ENCODE results near the gene FSTL4. TPM values are rescaled to one million over a fixed set of nuclear protein-coding genes. Genes with fewer than 3 reads are reported as not detected.

The FSTL4 gene
- total RNA-seq, 1 experiment from 2014 or later: not detected

DNA sequence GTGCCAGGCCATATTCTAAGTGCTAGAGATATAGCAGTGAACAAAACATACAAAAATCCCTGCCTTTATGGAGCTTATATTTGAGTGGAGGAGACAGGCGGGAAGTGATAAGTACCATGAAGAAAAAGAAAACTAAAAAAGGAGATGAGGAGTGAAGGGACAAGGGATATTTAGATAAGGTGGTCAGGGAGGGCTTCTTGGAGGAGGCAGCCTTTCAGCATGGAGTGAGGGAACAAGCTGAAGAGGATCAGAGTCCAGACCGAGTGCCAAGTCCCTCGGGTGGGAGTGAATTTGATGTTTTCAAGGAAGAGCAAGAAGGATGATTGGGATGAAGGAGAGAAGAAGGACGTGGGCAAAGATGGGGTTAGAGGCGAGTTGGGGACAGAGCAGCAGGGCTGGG is 190.5 kb downstream of the FSTL4 start:
- Histone ChIP-seq H3K4me1 (replicated peaks; ENCODE audit: insufficient read depth) (no peaks in the 10 kb centered on the region), H4K20me1 (ENCODE audit: insufficient read depth) (no peaks in the 10 kb centered on the region), H3K9me2 (ENCODE audit: insufficient read depth) (no peaks in the 10 kb centered on the region), H3K79me2 (ENCODE audit: low read depth) (no peaks in the 10 kb centered on the region), H3K36me3 (ENCODE audit: low read depth) (no peaks in the 10 kb centered on the region), H3K27ac (no peak overlapping the region), H3K27me3 (ENCODE audit: insufficient read depth, low read depth) (no peaks in the 10 kb centered on the region), H2AFZ (no peak overlapping the region), H3K9me3 (ENCODE audit: insufficient read depth, low read depth) (no peaks in the 10 kb centered on the region), H3K4me3 (no peak overlapping the region), H3K4me2 (no peak overlapping the region), H3F3A (ENCODE audit: insufficient read depth, low read depth) (no peaks in the 10 kb centered on the region)
- POLR2A ChIA-PET (ENCODE audit: unreplicated experiment): no interaction called here
- TF ChIP-seq, protein P1, sequence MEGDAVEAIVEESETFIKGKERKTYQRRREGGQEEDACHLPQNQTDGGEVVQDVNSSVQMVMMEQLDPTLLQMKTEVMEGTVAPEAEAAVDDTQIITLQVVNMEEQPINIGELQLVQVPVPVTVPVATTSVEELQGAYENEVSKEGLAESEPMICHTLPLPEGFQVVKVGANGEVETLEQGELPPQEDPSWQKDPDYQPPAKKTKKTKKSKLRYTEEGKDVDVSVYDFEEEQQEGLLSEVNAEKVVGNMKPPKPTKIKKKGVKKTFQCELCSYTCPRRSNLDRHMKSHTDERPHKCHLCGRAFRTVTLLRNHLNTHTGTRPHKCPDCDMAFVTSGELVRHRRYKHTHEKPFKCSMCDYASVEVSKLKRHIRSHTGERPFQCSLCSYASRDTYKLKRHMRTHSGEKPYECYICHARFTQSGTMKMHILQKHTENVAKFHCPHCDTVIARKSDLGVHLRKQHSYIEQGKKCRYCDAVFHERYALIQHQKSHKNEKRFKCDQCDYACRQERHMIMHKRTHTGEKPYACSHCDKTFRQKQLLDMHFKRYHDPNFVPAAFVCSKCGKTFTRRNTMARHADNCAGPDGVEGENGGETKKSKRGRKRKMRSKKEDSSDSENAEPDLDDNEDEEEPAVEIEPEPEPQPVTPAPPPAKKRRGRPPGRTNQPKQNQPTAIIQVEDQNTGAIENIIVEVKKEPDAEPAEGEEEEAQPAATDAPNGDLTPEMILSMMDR (conservative IDR thresholded peaks at IDR 0.05): no peak
- TF ChIP-seq EZH2 (IDR thresholded peaks at IDR 0.05; ENCODE audit: low read depth): no peak
- intact Hi-C loops (cut with micrococcal nuclease; ENCODE audit: unreplicated experiment): no loop called here
- DNase-seq: no peak
- no TSS peak for BruUV-seq (replicated peaks)
- CTCF ChIA-PET: no interaction called here

DNA sequence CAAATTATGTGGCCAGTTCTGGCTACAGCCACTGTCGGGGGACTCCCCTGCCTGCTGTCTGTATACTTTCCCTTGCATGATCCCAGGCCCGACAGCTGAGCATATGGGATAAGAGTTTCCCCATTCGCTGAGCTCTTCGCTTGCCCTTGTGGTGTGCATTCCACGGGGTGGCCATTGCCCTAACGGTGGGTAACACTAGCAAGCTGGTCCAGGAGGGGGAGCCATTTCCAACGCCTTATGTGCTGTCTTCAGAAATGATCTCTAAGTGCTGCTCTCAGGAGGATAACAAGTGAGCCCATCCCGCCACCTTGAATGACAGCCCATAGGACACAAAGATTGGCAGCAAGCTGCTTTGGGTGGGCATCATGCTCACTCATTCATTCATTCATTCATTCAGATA is 190.9 kb downstream of the FSTL4 start:
- no peaks in the 10 kb centered on the region for H3K27me3 ChIP-seq (ENCODE audit: insufficient read depth, low read depth)
- ChIA-PET CTCF (no interaction called here), POLR2A (ENCODE audit: unreplicated experiment) (no interaction called here)

DNA sequence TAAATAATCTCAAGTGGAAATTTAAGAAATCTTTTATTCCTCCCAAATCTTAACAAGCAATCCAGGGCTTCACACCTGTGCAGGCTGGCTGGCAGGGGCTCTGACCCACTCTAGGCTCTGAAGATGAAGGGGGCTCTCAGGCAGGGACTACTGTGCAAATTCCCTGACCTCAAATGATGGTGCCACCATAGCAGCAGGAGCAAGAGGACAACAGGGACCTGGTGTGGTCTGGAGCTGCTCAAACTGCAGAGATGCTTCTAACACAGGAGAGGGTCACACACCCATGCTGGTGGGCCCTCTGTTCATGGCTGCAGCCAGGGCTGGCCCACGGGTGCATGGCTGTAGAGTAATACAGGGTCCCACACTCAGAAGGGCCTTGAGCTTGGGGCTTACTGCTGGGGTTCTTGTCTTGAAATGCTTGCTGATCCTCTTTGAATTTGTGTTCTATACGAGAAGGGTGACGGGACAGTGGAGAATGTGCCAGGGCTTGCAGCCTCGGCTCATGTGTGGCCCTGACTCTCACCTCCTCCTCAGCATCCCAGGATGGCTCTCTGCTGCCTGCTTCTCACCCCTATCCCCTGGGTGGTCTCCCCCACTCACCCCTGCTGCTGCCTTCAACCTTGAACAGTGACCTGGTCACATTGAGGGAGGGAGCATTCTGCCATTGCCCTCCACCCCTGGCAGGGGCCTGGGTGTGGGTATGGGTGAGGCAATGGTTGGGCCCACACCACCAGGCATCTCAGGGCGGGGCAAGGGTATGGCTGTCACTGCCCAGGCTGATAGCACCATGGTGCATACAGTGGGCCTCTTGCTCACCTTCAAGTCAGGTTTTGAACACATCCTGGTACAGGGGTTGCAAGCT is 191.7 kb downstream of the FSTL4 start:
- H2AFZ ChIP-seq: no peak overlapping the region
- H3K4me2 ChIP-seq: no peak overlapping the region
- no peaks in the 10 kb centered on the region for H3K36me3 ChIP-seq (ENCODE audit: low read depth)
- ChIA-PET POLR2A (ENCODE audit: unreplicated experiment) (no interaction called here), CTCF (no interaction called here)
- H3K27ac ChIP-seq: no peak overlapping the region
- no peak overlapping the region for H3K4me3 ChIP-seq
- H3K27me3 ChIP-seq (ENCODE audit: insufficient read depth, low read depth): no peaks in the 10 kb centered on the region
- TF ChIP-seq, protein P1 (conservative IDR thresholded peaks at IDR 0.05): no peak
- TF ChIP-seq EZH2 (IDR thresholded peaks at IDR 0.05; ENCODE audit: low read depth): no peak
- no peaks in the 10 kb centered on the region for H3F3A ChIP-seq (ENCODE audit: insufficient read depth, low read depth)
- no TSS peak for BruUV-seq (replicated peaks)
- no peaks in the 10 kb centered on the region for H3K4me1 ChIP-seq (replicated peaks; ENCODE audit: insufficient read depth)
- H3K79me2 ChIP-seq (ENCODE audit: low read depth): no peaks in the 10 kb centered on the region
- intact Hi-C loops (cut with micrococcal nuclease; ENCODE audit: unreplicated experiment): no loop called here
- no peaks in the 10 kb centered on the region for H3K9me2 ChIP-seq (ENCODE audit: insufficient read depth)
- DNase-seq: no peak
- H4K20me1 ChIP-seq (ENCODE audit: insufficient read depth): no peaks in the 10 kb centered on the region
- no peaks in the 10 kb centered on the region for H3K9me3 ChIP-seq (ENCODE audit: insufficient read depth, low read depth)

More for the DNA sequence above, 190.9 kb downstream of the FSTL4 start:
- no peaks in the 10 kb centered on the region for H3F3A ChIP-seq (ENCODE audit: insufficient read depth, low read depth)
- intact Hi-C loops (cut with micrococcal nuclease; ENCODE audit: unreplicated experiment): no loop called here
- no TSS peak for BruUV-seq (replicated peaks)
- TF ChIP-seq, protein P1 (conservative IDR thresholded peaks at IDR 0.05): peak; percentile 31; the same call in 1 of the 2 replicates
- TF ChIP-seq EZH2 (IDR thresholded peaks at IDR 0.05; ENCODE audit: low read depth): no peak
- DNase-seq: no peak
- no peak overlapping the region for H3K4me2 ChIP-seq
- no peaks in the 10 kb centered on the region for H3K9me3 ChIP-seq (ENCODE audit: insufficient read depth, low read depth)
- no peak overlapping the region for H2AFZ ChIP-seq
- H3K9me2 ChIP-seq (ENCODE audit: insufficient read depth): no peaks in the 10 kb centered on the region
- H3K36me3 ChIP-seq (ENCODE audit: low read depth): no peaks in the 10 kb centered on the region
- H3K79me2 ChIP-seq (ENCODE audit: low read depth): no peaks in the 10 kb centered on the region
- H4K20me1 ChIP-seq (ENCODE audit: insufficient read depth): no peaks in the 10 kb centered on the region
- H3K27ac ChIP-seq: no peak overlapping the region
- no peaks in the 10 kb centered on the region for H3K4me1 ChIP-seq (replicated peaks; ENCODE audit: insufficient read depth)
- no peak overlapping the region for H3K4me3 ChIP-seq
